ENCODE measurements around the gene CDKN2A. TPM values are rescaled to one million over a fixed set of nuclear protein-coding genes. Genes with fewer than 3 reads are reported as not detected.

Gene CDKN2A
- total and polyA plus RNA-seq, 2 donors (not counting 3 experiments of a cell fraction or from before 2014, with no cell fraction given), result 8.5 to 10.7 TPM

DNA sequence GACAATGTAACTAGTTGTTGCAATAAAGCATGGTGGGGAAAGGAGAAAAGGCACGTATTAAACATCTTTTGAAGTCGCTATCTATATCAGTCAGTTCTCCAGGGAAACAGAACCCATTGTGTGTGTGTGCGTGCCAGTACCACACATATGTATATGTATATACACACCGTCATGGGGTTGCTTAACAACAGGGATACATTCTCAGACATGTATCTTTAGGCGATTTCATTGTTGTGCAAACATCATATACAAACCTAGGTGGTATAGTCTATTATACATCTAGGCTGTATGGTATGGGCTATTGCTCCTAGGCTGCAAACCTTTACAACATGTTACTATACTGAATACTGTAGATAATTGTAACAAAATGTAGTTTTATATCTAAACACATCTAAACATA, 2.7 kb upstream of the CDKN2A start:
- Histone ChIP-seq H2AFZ (ENCODE audit: low read depth, low read length) (no peak overlapping the region), H3K4me2 (ENCODE audit: insufficient read depth, low read length) (no peak overlapping the region), H3K9me3 (replicated peaks; ENCODE audit: control insufficient read depth, insufficient read depth, low read length) (no peaks in the 10 kb centered on the region), H3K36me3 (ENCODE audit: control insufficient read depth in 2 of 2, extremely low read depth in 1 of 2, insufficient read depth in 2 of 2, low read length in 2 of 2) (no peaks in the 10 kb centered on the region), H3K9ac (replicated peaks; ENCODE audit: extremely low read depth, insufficient read depth, low read length) (no peak overlapping the region), H3K4me3 (replicated peaks in 1 of 3; ENCODE audit: insufficient read depth in 1 of 3, low read depth in 1 of 3, low read length in 3 of 3) (no peak overlapping the region), H3K79me2 (ENCODE audit: control insufficient read depth, insufficient read depth, low read length) (no peaks in the 10 kb centered on the region), H3K27ac (ENCODE audit: insufficient read depth, low read depth, low read length) (no peak overlapping the region), H4K20me1 (replicated peaks; ENCODE audit: control insufficient read depth, extremely low read depth, insufficient read depth, low read length) (no peaks in the 10 kb centered on the region), H3K4me1 (ENCODE audit: control insufficient read depth, extremely low read depth, insufficient read depth, low read length) (peaks cover 7% of the 10 kb centered on the region), H3K9me1 (replicated peaks; ENCODE audit: control insufficient read depth, extremely low read depth, insufficient read depth, low read length) (no peaks in the 10 kb centered on the region), H3K27me3 (ENCODE audit: control insufficient read depth in 2 of 2, insufficient read depth in 2 of 2, low read length in 2 of 2) (peaks cover 2 to 9% of the 10 kb centered on the region in 2 experiments)
- TF ChIP-seq, protein P1, sequence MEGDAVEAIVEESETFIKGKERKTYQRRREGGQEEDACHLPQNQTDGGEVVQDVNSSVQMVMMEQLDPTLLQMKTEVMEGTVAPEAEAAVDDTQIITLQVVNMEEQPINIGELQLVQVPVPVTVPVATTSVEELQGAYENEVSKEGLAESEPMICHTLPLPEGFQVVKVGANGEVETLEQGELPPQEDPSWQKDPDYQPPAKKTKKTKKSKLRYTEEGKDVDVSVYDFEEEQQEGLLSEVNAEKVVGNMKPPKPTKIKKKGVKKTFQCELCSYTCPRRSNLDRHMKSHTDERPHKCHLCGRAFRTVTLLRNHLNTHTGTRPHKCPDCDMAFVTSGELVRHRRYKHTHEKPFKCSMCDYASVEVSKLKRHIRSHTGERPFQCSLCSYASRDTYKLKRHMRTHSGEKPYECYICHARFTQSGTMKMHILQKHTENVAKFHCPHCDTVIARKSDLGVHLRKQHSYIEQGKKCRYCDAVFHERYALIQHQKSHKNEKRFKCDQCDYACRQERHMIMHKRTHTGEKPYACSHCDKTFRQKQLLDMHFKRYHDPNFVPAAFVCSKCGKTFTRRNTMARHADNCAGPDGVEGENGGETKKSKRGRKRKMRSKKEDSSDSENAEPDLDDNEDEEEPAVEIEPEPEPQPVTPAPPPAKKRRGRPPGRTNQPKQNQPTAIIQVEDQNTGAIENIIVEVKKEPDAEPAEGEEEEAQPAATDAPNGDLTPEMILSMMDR (IDR thresholded peaks at IDR 0.05; ENCODE audit: extremely low read depth in 1 of 2, insufficient read depth in 1 of 2, low read depth in 1 of 2, low read length in 2 of 2), result no peak
- TF ChIP-seq POLR2AphosphoS5 (IDR thresholded peaks at IDR 0.05; ENCODE audit: insufficient read depth, low read depth, low read length), result no peak
- TF ChIP-seq EZH2 (IDR thresholded peaks at IDR 0.05; ENCODE audit: borderline replicate concordance, low read depth, low read length, severe bottlenecking), result no peak
- TF ChIP-seq POLR2A (IDR thresholded peaks at IDR 0.05; ENCODE audit: low read depth, low read length), result no peak
- no peak for TF ChIP-seq MYC (IDR thresholded peaks at IDR 0.05; ENCODE audit: low read depth, low read length)
- TF ChIP-seq GATA2 (IDR thresholded peaks at IDR 0.05; ENCODE audit: insufficient read depth, insufficient read length, low read depth, low read length), result no peak
- TF ChIP-seq JUN (IDR thresholded peaks at IDR 0.05; ENCODE audit: borderline replicate concordance, insufficient read depth, insufficient read length, low read depth), result no peak
- ChIA-PET POLR2A (no interaction called here), CTCF (interaction anchor here (1.4 to 4.7 kb wide), 2 partner anchors 11 to 247 kb away, joined by 5 to 68 read pairs; partner anchors contain the start of gene CDKN2B)
- dilution Hi-C loops (cut with MboI; ENCODE audit: extremely low pct_ligation_motif_present, low sequenced_read_pairs) (no loop called here), intact Hi-C loops (cut with micrococcal nuclease) (no loop called here)
- no TSS peak for BruUV-seq (replicated peaks)
- DNase-seq (ENCODE audit: low read depth, low spot score) (no peak), FAIRE-seq (no peak)

Data from endothelial cell of umbilical vein (primary cell).